IMR-90 (cell line): ENCODE data around the gene AAGAB. TPM values are rescaled to one million over a fixed set of nuclear protein-coding genes. Genes with fewer than 3 reads are reported as not detected.
"Not testable (repeated sequence)": the region's sequence is repeated elsewhere in the genome, so short reads cannot be mapped to it uniquely, and the experiment has no call there.

ENCODE experiments used
- ATAC-seq: fragments of 200-7000 bp; cut with Tn5 transposase; 2 replicates; pipeline ENCODE4 v1.9.1; 2020; ENCODE audit warnings: low read depth, mild to moderate bottlenecking, moderate library complexity
- BruUV-seq: library from RNA; stranded (reverse); fragments of 400-500 nt; replicated peaks from 2 replicates; lab custom pipeline; 2021; lab: Mats Ljungman, UMichigan
- CTCF ChIA-PET: fragments of 300-600 bp; formaldehyde crosslinking; extraction: SDS; loops from one replicate; lab custom pipeline; 2021; ENCODE audit warnings: antibody characterized with exemption; lab: Yijun Ruan, JAX
- POLR2A ChIA-PET: fragments of 300-600 bp; sonication (Branson Sonifier 250); formaldehyde crosslinking; loops from one replicate; lab custom pipeline; 2022; ENCODE audit warnings: antibody characterized with exemption; ENCODE audit not compliant: unreplicated experiment; lab: Charles Lee
- DNase-seq: peaks from one replicate; pipeline ENCODE4 v3.0.0; 2013
- H2AFZ ChIP-seq: replicated peaks from 2 replicates; pipeline ENCODE3; 2013; ENCODE audit warnings: low read length, mild to moderate bottlenecking; ENCODE audit not compliant: poor library complexity
- H2AK5ac ChIP-seq: 2 replicates; pipeline ENCODE4 v1.6.1; 2013; ENCODE audit warnings: low read depth, low read length, inconsistent platforms
- H2AK9ac ChIP-seq: replicated peaks from 2 replicates; pipeline ENCODE3; 2013; ENCODE audit warnings: mild to moderate bottlenecking, low read depth, low read length, moderate library complexity; ENCODE audit not compliant: poor library complexity
- H2BK120ac ChIP-seq: 2 replicates; pipeline ENCODE4 v1.6.1; 2013; ENCODE audit warnings: low read depth, low read length, inconsistent platforms
- H2BK15ac ChIP-seq: 3 replicates; pipeline ENCODE4 v1.6.1; 2013; ENCODE audit warnings: low read depth, low read length, inconsistent platforms
- H2BK20ac ChIP-seq: 2 replicates; pipeline ENCODE4 v1.6.1; 2013; ENCODE audit warnings: low read depth, mild to moderate bottlenecking, inconsistent platforms, low read length, moderate library complexity
- H2BK5ac ChIP-seq: 2 replicates; pipeline ENCODE4 v1.6.1; 2013; ENCODE audit warnings: mild to moderate bottlenecking, low read depth, low read length, inconsistent platforms; ENCODE audit not compliant: poor library complexity, severe bottlenecking
- H3K14ac ChIP-seq: replicated peaks from 2 replicates; pipeline ENCODE4 v1.6.1; 2013; ENCODE audit warnings: low read depth, low read length, inconsistent platforms
- H3K18ac ChIP-seq: 2 replicates; pipeline ENCODE4 v1.6.1; 2013; ENCODE audit warnings: low read depth, low read length, control low read depth
- H3K23ac ChIP-seq: 2 replicates; pipeline ENCODE4 v1.6.1; 2013; ENCODE audit warnings: low read depth, low read length, inconsistent platforms
- H3K27ac ChIP-seq: 2 replicates; pipeline ENCODE4 v1.5.1; 2013; ENCODE audit warnings: mild to moderate bottlenecking, control low read depth, low read length; ENCODE audit not compliant: insufficient read depth
- H3K27me3 ChIP-seq: 2 replicates; pipeline ENCODE4 v1.6.1; 2013; ENCODE audit warnings: low read length; ENCODE audit not compliant: control insufficient read depth, insufficient read depth
- H3K36me3 ChIP-seq: 2 replicates; pipeline ENCODE4 v1.6.1; 2013; ENCODE audit warnings: low read length, mixed read lengths; ENCODE audit not compliant: control insufficient read depth, insufficient read depth
- H3K4ac ChIP-seq: 2 replicates; pipeline ENCODE4 v1.6.1; 2013; ENCODE audit warnings: low read depth, low read length, inconsistent platforms
- H3K4me1 ChIP-seq: 2 replicates; pipeline ENCODE4 v1.6.1; 2013; ENCODE audit warnings: low read length, mixed read lengths; ENCODE audit not compliant: control insufficient read depth, insufficient read depth
- H3K4me2 ChIP-seq: 2 replicates; pipeline ENCODE4 v1.6.1; 2013; ENCODE audit warnings: low read depth, mild to moderate bottlenecking, control low read depth, low read length, moderate library complexity
- H3K4me3 ChIP-seq: 2 replicates; pipeline ENCODE4 v1.5.1; 2013; ENCODE audit warnings: low read depth, mild to moderate bottlenecking, control low read depth, low read length, moderate library complexity; ENCODE audit not compliant: insufficient read depth
- H3K56ac ChIP-seq: 2 replicates; pipeline ENCODE4 v1.6.1; 2013; ENCODE audit warnings: low read length, inconsistent platforms; ENCODE audit not compliant: insufficient read depth; ENCODE audit errors: extremely low read depth
- H3K79me1 ChIP-seq, 2 experiments: 2 replicates each; pipeline ENCODE4 v1.6.1; 2013; ENCODE audit warnings: low read length in 2 of 2, inconsistent platforms in 1 of 2, low read depth in 1 of 2
- H3K9ac ChIP-seq: 2 replicates; pipeline ENCODE4 v1.6.1; 2013; ENCODE audit warnings: low read depth, low read length, control low read depth
- H3K9me1 ChIP-seq: 2 replicates; pipeline ENCODE4 v1.6.1; 2013; ENCODE audit warnings: low read length, inconsistent platforms; ENCODE audit not compliant: insufficient read depth
- H3K9me3 ChIP-seq: 2 replicates; pipeline ENCODE4 v1.6.1; 2013; ENCODE audit warnings: low read length; ENCODE audit not compliant: control insufficient read depth, insufficient read depth
- H4K20me1 ChIP-seq: 2 replicates; pipeline ENCODE4 v1.6.1; 2013; ENCODE audit warnings: low read length, inconsistent platforms; ENCODE audit not compliant: insufficient read depth
- H4K5ac ChIP-seq: 2 replicates; pipeline ENCODE4 v1.6.1; 2013; ENCODE audit warnings: mild to moderate bottlenecking, low read depth, low read length, control low read depth
- H4K8ac ChIP-seq, 2 experiments: 2 replicates each; pipeline ENCODE4 v1.6.1; 2013; ENCODE audit warnings: low read depth in 2 of 2, low read length in 2 of 2, control low read depth in 1 of 2, inconsistent platforms in 1 of 2
- H4K91ac ChIP-seq: 2 replicates; pipeline ENCODE4 v1.6.1; 2013; ENCODE audit warnings: low read depth, low read length, inconsistent platforms; ENCODE audit not compliant: insufficient read depth
- WGBS, 2 experiments: methylation state at CpG; one replicate each; pipeline versions ENCODE4 v1.1.5 to v1.1.7; 2013; ENCODE audit warnings: missing lambda C conversion rate in 2 of 2; ENCODE audit not compliant: insufficient read length in 1 of 2; ENCODE audit errors: extremely low coverage in 2 of 2; 5-methylcytosine and 5-hydroxymethylcytosine counted together
- dilution Hi-C: fragments of 300-500 bp; cut with HindIII; formaldehyde crosslinking; loops from one replicate; pipeline ENCODE4 v1.14.3; 2018; ENCODE audit warnings: low sequenced_read_pairs; ENCODE audit not compliant: unreplicated experiment
- in situ Hi-C: fragments of 300-500 bp; cut with MboI; formaldehyde crosslinking; loops from 3 replicates; pipeline ENCODE4 v1.14.3; 2019; ENCODE audit warnings: low sequenced_read_pairs, inconsistent platforms, mixed read lengths
- intact Hi-C: fragments of 100-400 bp; cut with micrococcal nuclease; formaldehyde crosslinking; loops from 2 replicates; pipeline ENCODE4 v1.10.0; 2022
- polyA plus RNA-seq, 3 experiments: library from polyadenylated mRNA; depleted of rRNA; stranded (reverse); fragments of >200 nt; gene quantifications; 2 replicates each; pipeline ENCODE4 v1.2.3, GENCODE V29; 2012; ENCODE audit warnings: low replicate concordance in 1 of 3
- total RNA-seq: library from RNA; depleted of rRNA; stranded (reverse); fragments of >200 nt; gene quantifications from 2 replicates; pipeline ENCODE4 v1.2.3, GENCODE V29; 2012

Gene AAGAB
- total and polyA plus RNA-seq, 2 of the 4 experiments (the other 2 are of a cell fraction) = 26.1 to 69.7 TPM

DNA sequence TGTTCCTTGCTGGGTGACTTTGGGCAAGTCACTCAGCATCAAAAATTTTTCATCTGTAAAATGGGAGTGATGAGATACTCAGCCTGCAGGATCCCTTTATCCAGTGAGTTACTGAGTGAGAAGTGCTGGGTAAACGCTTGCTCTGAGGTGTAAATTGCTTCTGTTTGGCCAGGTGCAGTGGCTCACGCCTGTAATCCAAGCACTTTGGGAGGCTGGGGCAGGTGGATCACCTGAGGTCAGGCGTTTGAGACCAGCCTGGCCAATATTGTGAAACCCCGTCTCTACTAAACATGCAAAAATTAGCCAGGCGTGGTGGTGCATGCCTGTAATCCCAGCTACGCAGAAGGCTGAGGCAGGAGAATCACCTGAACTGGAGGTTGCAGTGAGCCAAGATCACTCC, 101.4 kb downstream of the AAGAB start:
- DNase-seq, H3K4me2 ChIP-seq, H3K27me3 ChIP-seq, BruUV-seq, H2BK15ac ChIP-seq, CTCF ChIA-PET, H2AK9ac ChIP-seq, H2AK5ac ChIP-seq, POLR2A ChIA-PET, H3K9me3 ChIP-seq, H3K4me3 ChIP-seq, H3K56ac ChIP-seq, dilution Hi-C loops, ATAC-seq, H3K14ac ChIP-seq, intact Hi-C loops, H3K9ac ChIP-seq, H2AFZ ChIP-seq, in situ Hi-C loops: not testable (repeated sequence)
- Histone ChIP-seq H3K4ac (peak overlapping the region; percentile 95; the same call in 1 of the 2 replicates), H2BK120ac (peak overlapping the region; percentile 91), H2BK20ac (peak overlapping the region; percentile 76; the same call in 1 of the 2 replicates), H3K23ac (peak overlapping the region; percentile 88; the same call in 1 of the 2 replicates), H3K18ac (0 out of 2 replicates have a peak overlapping the region, but pooled peaks have one; percentile 38), H4K8ac (peak overlapping the region; percentile 6 to 35; a peak in 3 of 4 replicates), H3K27ac (peak overlapping the region; percentile 38; the same call in 1 of the 2 replicates), H4K20me1 (peaks cover 30% of the 10 kb centered on the region; the same call in 1 of the 2 replicates), H3K79me1 (peaks cover 38 to 81% of the 10 kb centered on the region in 2 experiments), H3K36me3 (peaks cover 37% of the 10 kb centered on the region), H2BK5ac (peak overlapping the region; percentile 69), H3K4me1 (peaks cover 38% of the 10 kb centered on the region), H3K9me1 (peaks cover 37% of the 10 kb centered on the region), H4K5ac (0 out of 2 replicates have a peak overlapping the region, but pooled peaks have one; percentile 28), H4K91ac (peak overlapping the region; percentile 10; the same call in 1 of the 2 replicates)
- 90% methylated on average over 4 of the region's 6 CpGs; no CpG with 5 or more reads in 1 of the 2 experiments for WGBS, 2 experiments
